Measurements from ENCODE around the gene LGALS12. TPM values are rescaled to one million over a fixed set of nuclear protein-coding genes. Genes with fewer than 3 reads are reported as not detected.

The LGALS12 gene
- polyA plus RNA-seq, 2 of the 4 experiments (the other 2 are of a cell fraction), result not detected

DNA sequence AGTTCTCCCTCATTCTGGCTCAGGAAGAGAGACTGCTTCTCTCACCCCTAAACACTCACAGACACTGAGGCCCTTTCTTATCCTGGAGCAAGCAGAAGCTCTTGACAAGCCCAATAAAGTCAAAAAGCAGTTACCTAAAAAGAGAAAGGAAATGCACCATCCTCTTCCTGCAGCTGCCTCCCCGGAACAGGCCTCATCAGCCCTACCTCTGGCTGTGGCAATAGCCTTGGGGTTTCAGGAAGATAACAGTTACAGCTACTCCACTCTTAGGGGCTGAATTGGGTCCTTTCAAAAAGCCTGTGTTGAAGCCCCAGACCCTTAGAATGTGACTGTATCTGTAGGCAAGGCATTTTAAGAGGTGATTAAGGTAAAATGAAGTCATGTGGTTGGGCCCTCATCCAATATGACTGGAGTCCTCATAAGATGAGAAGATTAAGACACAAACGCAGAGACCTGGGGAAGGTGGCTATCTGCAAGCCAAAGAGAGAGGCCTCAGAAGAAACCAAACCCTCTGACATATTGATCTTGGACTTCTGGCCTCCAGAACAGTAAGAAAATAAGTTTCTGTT, 3.5 kb upstream of the LGALS12 start:
- ATAC-seq (no peak), DNase-seq (ENCODE audit: low read depth in 1 of 2, low spot score in 1 of 2) (no peak), FAIRE-seq (no peak)
- Histone ChIP-seq H3K9me3 (peaks cover 23% of the 10 kb centered on the region), H3K4me3 (no peak overlapping the region), H3K4me1 (0 out of 3 replicates have a peak, but pooled peaks cover 5% of the 10 kb centered on the region), H3K27ac (no peak overlapping the region), H3K4me2 (no peak overlapping the region)
- WGBS (ENCODE audit: missing lambda C conversion rate), result 87% methylated on average over 2 of the region's 2 CpGs
- ChIA-PET CTCF (no interaction called here), POLR2A (no interaction called here)
- TF ChIP-seq, protein P1, sequence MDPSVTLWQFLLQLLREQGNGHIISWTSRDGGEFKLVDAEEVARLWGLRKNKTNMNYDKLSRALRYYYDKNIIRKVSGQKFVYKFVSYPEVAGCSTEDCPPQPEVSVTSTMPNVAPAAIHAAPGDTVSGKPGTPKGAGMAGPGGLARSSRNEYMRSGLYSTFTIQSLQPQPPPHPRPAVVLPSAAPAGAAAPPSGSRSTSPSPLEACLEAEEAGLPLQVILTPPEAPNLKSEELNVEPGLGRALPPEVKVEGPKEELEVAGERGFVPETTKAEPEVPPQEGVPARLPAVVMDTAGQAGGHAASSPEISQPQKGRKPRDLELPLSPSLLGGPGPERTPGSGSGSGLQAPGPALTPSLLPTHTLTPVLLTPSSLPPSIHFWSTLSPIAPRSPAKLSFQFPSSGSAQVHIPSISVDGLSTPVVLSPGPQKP (IDR thresholded peaks at IDR 0.05; ENCODE audit: low read depth, low read length), result no peak
- TF ChIP-seq, protein P2, sequence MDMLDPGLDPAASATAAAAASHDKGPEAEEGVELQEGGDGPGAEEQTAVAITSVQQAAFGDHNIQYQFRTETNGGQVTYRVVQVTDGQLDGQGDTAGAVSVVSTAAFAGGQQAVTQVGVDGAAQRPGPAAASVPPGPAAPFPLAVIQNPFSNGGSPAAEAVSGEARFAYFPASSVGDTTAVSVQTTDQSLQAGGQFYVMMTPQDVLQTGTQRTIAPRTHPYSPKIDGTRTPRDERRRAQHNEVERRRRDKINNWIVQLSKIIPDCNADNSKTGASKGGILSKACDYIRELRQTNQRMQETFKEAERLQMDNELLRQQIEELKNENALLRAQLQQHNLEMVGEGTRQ (IDR thresholded peaks at IDR 0.05), result no peak
- no peak for TF ChIP-seq ZSCAN20 (CRISPR knock-in tag; IDR thresholded peaks at IDR 0.05)

GRCh38 chr11:63503492-63503891, 2.4 kb upstream of the LGALS12 start:
- Histone ChIP-seq H3K4me1 (0 out of 3 replicates have a peak, but pooled peaks cover 5% of the 10 kb centered on the region), H3K4me3 (no peak overlapping the region), H3K27ac (no peak overlapping the region), H3K9me3 (peaks cover 22% of the 10 kb centered on the region), H3K4me2 (no peak overlapping the region)
- TF ChIP-seq POLR2A (IDR thresholded peaks at IDR 0.05; ENCODE audit: low read length), result no peak
- TF ChIP-seq RFX5 (IDR thresholded peaks at IDR 0.05), result no peak
- TF ChIP-seq FOXS1 (CRISPR knock-in tag; IDR thresholded peaks at IDR 0.05), result no peak
- no peak for TF ChIP-seq BCL3 (IDR thresholded peaks at IDR 0.05)
- no peak for TF ChIP-seq RAD21 (conservative IDR thresholded peaks at IDR 0.05 in 1 of 2, IDR thresholded peaks at IDR 0.05 in 1 of 2)
- no peak for TF ChIP-seq CHD4 (IDR thresholded peaks at IDR 0.05; ENCODE audit: borderline replicate concordance)
- no peak for TF ChIP-seq HMGXB4 (CRISPR knock-in tag; IDR thresholded peaks at IDR 0.05; ENCODE audit: borderline replicate concordance)
- no peak for TF ChIP-seq EHMT2 (IDR thresholded peaks at IDR 0.05; ENCODE audit: low read depth)
- TF ChIP-seq CBX8 (IDR thresholded peaks at IDR 0.05), result no peak
- WGBS (ENCODE audit: missing lambda C conversion rate), result 75% methylated on average over 6 of the region's 6 CpGs
- no peak for FAIRE-seq
- ATAC-seq, result no peak
- ChIA-PET CTCF (interaction anchor here (0.6 kb wide), 1 partner anchor 63 kb away, joined by 3 read pairs; no protein-coding TSS in a partner anchor), POLR2A (no interaction called here)
- DNase-seq (ENCODE audit: low read depth in 1 of 2, low spot score in 1 of 2), result no peak

DNA sequence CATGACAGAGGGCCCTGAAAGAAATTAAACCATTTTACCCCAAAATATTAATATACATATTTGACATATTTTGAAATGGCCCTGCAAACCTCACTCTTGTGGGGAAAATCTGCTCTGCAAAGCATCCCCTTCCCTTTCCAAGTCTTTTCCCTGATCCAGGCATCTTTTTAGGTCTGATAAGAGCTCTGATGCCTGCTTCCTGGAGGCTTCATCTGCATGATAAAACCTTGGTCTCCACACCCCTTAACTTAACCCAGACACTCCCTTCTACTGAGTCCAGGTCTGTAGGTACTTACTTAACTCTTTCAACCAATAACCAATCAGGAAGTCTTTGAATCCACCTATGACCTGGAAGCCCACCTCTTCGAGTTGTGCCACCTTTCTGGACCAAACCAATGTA, 1.8 kb upstream of the LGALS12 start:
- CTCF ChIA-PET, result interaction anchor here (1.1 to 1.5 kb wide), 3 partner anchors 8 to 26 kb away, joined by 3 to 4 read pairs (median 3); no protein-coding TSS in a partner anchor
- Histone ChIP-seq H3K4me2 (no peak overlapping the region), H3K9me3 (peaks cover 17% of the 10 kb centered on the region), H3K4me1 (0 out of 3 replicates have a peak, but pooled peaks cover 5% of the 10 kb centered on the region), H3K27ac (no peak overlapping the region), H3K4me3 (no peak overlapping the region)
- 20% methylated on average over 1 of the region's 1 CpG for WGBS (ENCODE audit: missing lambda C conversion rate)
- POLR2A ChIA-PET, result no interaction called here
- no peak for ATAC-seq
- TF ChIP-seq HDAC2 (IDR thresholded peaks at IDR 0.05), result no peak
- TF ChIP-seq, protein P3, sequence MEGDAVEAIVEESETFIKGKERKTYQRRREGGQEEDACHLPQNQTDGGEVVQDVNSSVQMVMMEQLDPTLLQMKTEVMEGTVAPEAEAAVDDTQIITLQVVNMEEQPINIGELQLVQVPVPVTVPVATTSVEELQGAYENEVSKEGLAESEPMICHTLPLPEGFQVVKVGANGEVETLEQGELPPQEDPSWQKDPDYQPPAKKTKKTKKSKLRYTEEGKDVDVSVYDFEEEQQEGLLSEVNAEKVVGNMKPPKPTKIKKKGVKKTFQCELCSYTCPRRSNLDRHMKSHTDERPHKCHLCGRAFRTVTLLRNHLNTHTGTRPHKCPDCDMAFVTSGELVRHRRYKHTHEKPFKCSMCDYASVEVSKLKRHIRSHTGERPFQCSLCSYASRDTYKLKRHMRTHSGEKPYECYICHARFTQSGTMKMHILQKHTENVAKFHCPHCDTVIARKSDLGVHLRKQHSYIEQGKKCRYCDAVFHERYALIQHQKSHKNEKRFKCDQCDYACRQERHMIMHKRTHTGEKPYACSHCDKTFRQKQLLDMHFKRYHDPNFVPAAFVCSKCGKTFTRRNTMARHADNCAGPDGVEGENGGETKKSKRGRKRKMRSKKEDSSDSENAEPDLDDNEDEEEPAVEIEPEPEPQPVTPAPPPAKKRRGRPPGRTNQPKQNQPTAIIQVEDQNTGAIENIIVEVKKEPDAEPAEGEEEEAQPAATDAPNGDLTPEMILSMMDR (IDR thresholded peaks at IDR 0.05), result no peak
- TF ChIP-seq CBX8 (IDR thresholded peaks at IDR 0.05), result no peak
- no peak for TF ChIP-seq RAD21 (conservative IDR thresholded peaks at IDR 0.05 in 1 of 2, IDR thresholded peaks at IDR 0.05 in 1 of 2)
- TF ChIP-seq ZNF302 (CRISPR knock-in tag; IDR thresholded peaks at IDR 0.05), result no peak
- TF ChIP-seq CEBPB (IDR thresholded peaks at IDR 0.05), result no peak
- no peak for TF ChIP-seq ESRRA (IDR thresholded peaks at IDR 0.05; ENCODE audit: borderline replicate concordance, low read length)
- no peak for TF ChIP-seq EHF (CRISPR knock-in tag; IDR thresholded peaks at IDR 0.05)
- no peak for FAIRE-seq
- DNase-seq (ENCODE audit: low read depth in 1 of 2, low spot score in 1 of 2), result no peak
